ENCODE results near the gene MGMT.

GRCh38 chr10:129631006-129631405 lies 164.0 kb downstream of the MGMT start:
- TF ChIP-seq CTCF (IDR thresholded peaks at IDR 0.05; ENCODE audit: low read length) (no peak), EZH2 (IDR thresholded peaks at IDR 0.05; ENCODE audit: borderline replicate concordance, low read length) (no peak)

Data from OCI-LY1 (cell line).